OCI-LY3 (cell line): Measurements from ENCODE around the gene SAMD8.

Experiments used
- CTCF ChIP-seq: fragments of 200-600, 300-600 bp; sonication (generic); IDR thresholded peaks from 2 replicates; pipeline ENCODE4 v1.5.1; 2014; ENCODE audit warnings: antibody characterized with exemption, low read length, low read depth
- EZH2phosphoT487 ChIP-seq: fragments of 200-600 bp; shearing (Covaris generic); IDR thresholded peaks from 2 replicates; pipeline ENCODE4 v1.6.1; 2018; ENCODE audit warnings: antibody characterized with exemption, mixed run types, low read depth

GRCh38 chr10:75105576-75106197, 5.8 kb upstream of the SAMD8 start:
- no peak for TF ChIP-seq CTCF
- TF ChIP-seq EZH2phosphoT487, result no peak
